DMS 273 treated with DMSO at 0.1 percent for 48 hours (cell line): ENCODE measurements around the gene BABAM2.

Experiments used
- DNase-seq: peaks from one replicate; lab custom pipeline; 2025; lab: John Stamatoyannopoulos, UW

Gene BABAM2

GRCh38 chr2:28163627-28164279 is 273.2 kb downstream of the BABAM2 start:
- DNase-seq: no peak

GRCh38 chr2:28164280-28164801 is 273.8 kb downstream of the BABAM2 start:
- DNase-seq: peak; percentile 44

GRCh38 chr2:28165087-28165635 is 274.6 kb downstream of the BABAM2 start:
- DNase-seq: no peak

GRCh38 chr2:28166956-28167355 is 276.4 kb downstream of the BABAM2 start:
- DNase-seq: no peak

GRCh38 chr2:28168376-28168775 is 277.8 kb downstream of the BABAM2 start:
- DNase-seq: no peak

GRCh38 chr2:28169492-28169891 is 279.0 kb downstream of the BABAM2 start:
- DNase-seq: no peak

GRCh38 chr2:28172114-28172898 is 281.8 kb downstream of the BABAM2 start:
- no peak for DNase-seq

- DNase-seq: no peak
Observed at GRCh38 chr2:28173377-28173776, 282.8 kb downstream of the BABAM2 start.

GRCh38 chr2:28174211-28174610 is 283.7 kb downstream of the BABAM2 start:
- DNase-seq: no peak

- DNase-seq: no peak
Observed at GRCh38 chr2:28175028-28175427, 284.5 kb downstream of the BABAM2 start.

- no peak for DNase-seq
Observed at GRCh38 chr2:28178946-28179345, 288.4 kb downstream of the BABAM2 start.

- DNase-seq: no peak
Observed at GRCh38 chr2:28181801-28182200, 291.3 kb downstream of the BABAM2 start.

- DNase-seq: no peak
Observed at GRCh38 chr2:28182348-28182747, 291.8 kb downstream of the BABAM2 start.

- no peak for DNase-seq
Observed at GRCh38 chr2:28185153-28185552, 294.6 kb downstream of the BABAM2 start.

- no peak for DNase-seq
Observed at GRCh38 chr2:28185891-28186290, 295.4 kb downstream of the BABAM2 start.

- DNase-seq: no peak
Observed at GRCh38 chr2:28187186-28187585, 296.7 kb downstream of the BABAM2 start.

GRCh38 chr2:28188436-28188835 is 297.9 kb downstream of the BABAM2 start:
- DNase-seq: no peak

- peak; percentile 87 for DNase-seq
Observed at GRCh38 chr2:28193630-28194403, 303.3 kb downstream of the BABAM2 start.

GRCh38 chr2:28199995-28200679 is 309.6 kb downstream of the BABAM2 start:
- DNase-seq: no peak

- DNase-seq: no peak
Observed at GRCh38 chr2:28201671-28202180, 311.2 kb downstream of the BABAM2 start.

- no peak for DNase-seq
Observed at GRCh38 chr2:28202719-28203118, 312.2 kb downstream of the BABAM2 start.
